B cell (primary cell): ENCODE measurements around the gene PRKN. TPM values are rescaled to one million over a fixed set of nuclear protein-coding genes. Genes with fewer than 3 reads are reported as not detected.

Experiments
- ATAC-seq: fragments of 200-7000 bp; cut with Tn5 transposase; one replicate; pipeline ENCODE4 v1.10.0; 2021; ENCODE audit warnings: low read depth, mild to moderate bottlenecking, moderate number of reproducible peaks, moderate library complexity
- CTCF ChIA-PET: fragments of 350-600 bp; sonication (Branson Sonifier 250); formaldehyde crosslinking; loops from one replicate; lab custom pipeline; 2021; ENCODE audit warnings: antibody characterized with exemption, inconsistent platforms; lab: Charles Lee
- POLR2A ChIA-PET: fragments of 350-600 bp; sonication (Branson Sonifier 250); formaldehyde crosslinking; loops from one replicate; lab custom pipeline; 2021; ENCODE audit warnings: antibody characterized with exemption; lab: Charles Lee
- DNase-seq: peaks from one replicate; pipeline ENCODE4 v3.0.0; 2013
- H2AFZ ChIP-seq: 2 replicates; pipeline ENCODE4 v1.6.1; 2012; ENCODE audit warnings: mild to moderate bottlenecking, low read depth, low read length; ENCODE audit not compliant: insufficient read depth, poor library complexity, severe bottlenecking
- H3K27ac ChIP-seq, 2 donors: 1 replicate in 1 of 2; 2 replicates in 1 of 2; pipeline ENCODE4 v1.5.1; 2012 to 2013; ENCODE audit warnings: low read length in 2 of 2, mild to moderate bottlenecking in 2 of 2, moderate library complexity in 1 of 2
- H3K27me3 ChIP-seq, 4 experiments: fragments of 200-600 bp in 1 of 4; sonication (generic) in 1 of 4; replicated peaks in 1 of 4; 1 replicate in 2 of 4; 2 replicates in 2 of 4; pipeline versions ENCODE4 v1.6.1 to v1.7.0; 2013 to 2016; ENCODE audit warnings: low read length in 3 of 4, mild to moderate bottlenecking in 2 of 4, mixed read lengths in 1 of 4, moderate library complexity in 1 of 4; ENCODE audit not compliant: insufficient read depth in 4 of 4, control insufficient read depth in 3 of 4; ENCODE audit errors: control extremely low read depth in 1 of 4
- H3K36me3 ChIP-seq, 2 experiments: replicated peaks in 1 of 2; 1 replicate in 1 of 2; 2 replicates in 1 of 2; pipeline versions ENCODE4 v1.6.1 to v1.7.1; 2013; ENCODE audit warnings: low read length in 1 of 2; ENCODE audit not compliant: insufficient read depth in 2 of 2, control insufficient read depth in 1 of 2; ENCODE audit errors: control extremely low read depth in 1 of 2, extremely low read depth in 1 of 2
- H3K4me1 ChIP-seq, 2 donors: fragments of 200-600 bp in 1 of 2; sonication (generic) in 1 of 2; 1 replicate in 1 of 2; 2 replicates in 1 of 2; pipeline versions ENCODE4 v1.5.1 to v1.6.1; 2013 to 2017; ENCODE audit warnings: low read length in 2 of 2; ENCODE audit not compliant: control insufficient read depth in 2 of 2, insufficient read depth in 2 of 2
- H3K4me2 ChIP-seq: replicated peaks from 2 replicates; pipeline ENCODE3; 2012; ENCODE audit warnings: mild to moderate bottlenecking, low read depth, low read length; ENCODE audit not compliant: poor library complexity, severe bottlenecking
- H3K4me3 ChIP-seq, 5 experiments: fragments of 200-600 bp in 1 of 5; sonication (generic) in 1 of 5; 1 replicate in 3 of 5; 2 replicates in 2 of 5; pipeline versions ENCODE4 v1.5.1 to v1.7.0; 2011 to 2016; ENCODE audit warnings: low read length in 4 of 5, mild to moderate bottlenecking in 4 of 5, low read depth in 2 of 5, control low read depth in 1 of 5, moderate library complexity in 1 of 5; ENCODE audit not compliant: insufficient read depth in 1 of 5; ENCODE audit errors: control extremely low read depth in 1 of 5, extremely low read depth in 1 of 5
- H3K79me2 ChIP-seq: fragments of 200-600 bp; sonication (generic); one replicate; pipeline ENCODE4 v1.6.0; 2016; ENCODE audit warnings: low read length; ENCODE audit not compliant: control insufficient read depth, insufficient read depth
- H3K9ac ChIP-seq: fragments of 200-600 bp; sonication (generic); 2 replicates; pipeline ENCODE4 v1.6.1; 2017; ENCODE audit warnings: mild to moderate bottlenecking, low read length, moderate library complexity
- H3K9me3 ChIP-seq, 3 donors: one replicate each; pipeline versions ENCODE4 v1.6.1 to v1.7.1; 2013; ENCODE audit warnings: low read length in 2 of 3; ENCODE audit not compliant: control insufficient read depth in 2 of 3, insufficient read depth in 1 of 3; ENCODE audit errors: control extremely low read depth in 1 of 3
- H4K20me1 ChIP-seq: 2 replicates; pipeline ENCODE4 v1.6.0; 2012; ENCODE audit warnings: mild to moderate bottlenecking, low read length; ENCODE audit not compliant: insufficient read depth, control insufficient read depth, poor library complexity, severe bottlenecking
- H3K27ac Mint-ChIP-seq: one replicate; pipeline ENCODE4 v1.8.0; 2021; ENCODE audit warnings: mixed read lengths
- H3K27me3 Mint-ChIP-seq: one replicate; pipeline ENCODE4 v1.8.0; 2021; ENCODE audit warnings: mixed read lengths
- H3K4me1 Mint-ChIP-seq: one replicate; pipeline ENCODE4 v1.8.0; 2021; ENCODE audit warnings: mixed read lengths
- H3K4me3 Mint-ChIP-seq: one replicate; pipeline ENCODE4 v1.8.0; 2021; ENCODE audit warnings: mixed read lengths
- H3K9me3 Mint-ChIP-seq: one replicate; pipeline ENCODE4 v1.8.0; 2022; ENCODE audit warnings: mixed read lengths; ENCODE audit not compliant: insufficient read depth
- CTCF ChIP-seq: fragments of 200-600 bp; IDR thresholded peaks from one replicate; pipeline ENCODE4 v1.8.0; 2022; ENCODE audit warnings: antibody characterized with exemption, mild to moderate bottlenecking
- EZH2 ChIP-seq: IDR thresholded peaks from 2 replicates; pipeline ENCODE4 v1.6.1; 2012; ENCODE audit warnings: borderline replicate concordance, low read depth, mild to moderate bottlenecking, moderate library complexity, low read length; ENCODE audit not compliant: insufficient read depth, poor library complexity, severe bottlenecking
- WGBS: methylation state at CpG from one replicate; pipeline ENCODE4 v1.1.5; 2013; ENCODE audit warnings: missing lambda C conversion rate; ENCODE audit not compliant: insufficient coverage; 5-methylcytosine and 5-hydroxymethylcytosine counted together
- intact Hi-C: fragments of 100-400 bp; cut with micrococcal nuclease; formaldehyde crosslinking; loops from one replicate; pipeline ENCODE4 v1.10.0; 2022
- polyA plus RNA-seq: library from polyadenylated mRNA; depleted of rRNA; stranded (reverse); fragments of >200 nt; gene quantifications from 2 replicates; pipeline ENCODE4 v1.2.3, GENCODE V29; 2012
- total RNA-seq, 2 donors: library from RNA; stranded (reverse); fragments of 120-200 nt in 1 of 2; gene quantifications; 1 replicate in 1 of 2; 2 replicates in 1 of 2; pipeline versions ENCODE4 v1.2.3 to v1.2.4, GENCODE V29; 2013 to 2022

Gene PRKN
- total and polyA plus RNA-seq, 2 donors (not counting 1 experiment from before 2014, with no cell fraction given), result 1.6 to 6.2 TPM

- Histone ChIP-seq H3K79me2 (no peaks in the 10 kb centered on the region), H3K4me3 (no peak overlapping the region), H2AFZ (no peak overlapping the region), H3K36me3 (no peaks in the 10 kb centered on the region), H4K20me1 (no peaks in the 10 kb centered on the region), H3K4me1 (no peaks in the 10 kb centered on the region), H3K9me3 (peaks cover 0 to 6% (median 0%) of the 10 kb centered on the region in 3 donors), H3K9ac (no peak overlapping the region), H3K4me2 (no peak overlapping the region), H3K27me3 (no peaks in the 10 kb centered on the region), H3K27ac (no peak overlapping the region)
- Mint-ChIP-seq H3K27me3 (no peaks in the 10 kb centered on the region), H3K4me1 (no peaks in the 10 kb centered on the region), H3K27ac (no peak overlapping the region), H3K4me3 (no peak overlapping the region), H3K9me3 (peaks cover 7% of the 10 kb centered on the region)
- TF ChIP-seq CTCF (no peak), EZH2 (no peak)
- WGBS, result 92% methylated on average over 2 of the region's 6 CpGs
- ChIA-PET POLR2A (no interaction called here), CTCF (no interaction called here)
- intact Hi-C loops, result no loop called here
- ATAC-seq (no peak), DNase-seq (no peak)
Observed at GRCh38 chr6:162301128-162301527, 426.4 kb downstream of the PRKN start.

- ATAC-seq, result no peak
- Histone ChIP-seq H3K4me1 (no peaks in the 10 kb centered on the region), H3K4me3 (no peak overlapping the region), H3K79me2 (no peaks in the 10 kb centered on the region), H3K36me3 (no peaks in the 10 kb centered on the region), H3K27me3 (no peaks in the 10 kb centered on the region), H3K4me2 (no peak overlapping the region), H4K20me1 (no peaks in the 10 kb centered on the region), H2AFZ (no peak overlapping the region), H3K9me3 (peaks cover 0 to 7% (median 0%) of the 10 kb centered on the region in 3 donors), H3K9ac (no peak overlapping the region), H3K27ac (no peak overlapping the region)
- H3K27me3 Mint-ChIP-seq, result no peaks in the 10 kb centered on the region
- DNase-seq, result no peak
- H3K27ac Mint-ChIP-seq, result no peak overlapping the region
- intact Hi-C loops, result no loop called here
- no peaks in the 10 kb centered on the region for H3K9me3 Mint-ChIP-seq
- WGBS, result 67% methylated on average over 1 of the region's 4 CpGs
- no peaks in the 10 kb centered on the region for H3K4me1 Mint-ChIP-seq
- ChIA-PET CTCF (no interaction called here), POLR2A (no interaction called here)
- no peak for TF ChIP-seq EZH2
- TF ChIP-seq CTCF, result no peak
- H3K4me3 Mint-ChIP-seq, result no peak overlapping the region
Observed at GRCh38 chr6:162294029-162294428, 433.5 kb downstream of the PRKN start.
